NT2/D1 (cell line): ENCODE measurements around the gene CNPPD1.

Experiments used
- DNase-seq: peaks from one replicate; pipeline ENCODE4 v3.0.0-alpha.2; 2011; ENCODE audit warnings: low read depth, low spot score
- H3K27me3 ChIP-seq: 2 replicates; pipeline ENCODE4 v1.6.0; 2011; ENCODE audit warnings: mild to moderate bottlenecking; ENCODE audit not compliant: insufficient read length, insufficient read depth
- H3K36me3 ChIP-seq: 2 replicates; pipeline ENCODE4 v1.6.1; 2011; ENCODE audit warnings: mild to moderate bottlenecking, low read length, mixed read lengths; ENCODE audit not compliant: insufficient read depth, insufficient read length
- H3K4me1 ChIP-seq: 2 replicates; pipeline ENCODE4 v1.5.1; 2011; ENCODE audit not compliant: insufficient read depth, insufficient read length
- H3K4me3 ChIP-seq: 2 replicates; pipeline ENCODE4 v1.5.1; 2011; ENCODE audit warnings: low read depth; ENCODE audit not compliant: insufficient read length
- H3K9ac ChIP-seq: 2 replicates; pipeline ENCODE4 v1.6.0; 2011; ENCODE audit warnings: low read depth; ENCODE audit not compliant: insufficient read length
- H3K9me3 ChIP-seq: 2 replicates; pipeline ENCODE4 v1.5.1; 2011; ENCODE audit warnings: mild to moderate bottlenecking, low read length; ENCODE audit not compliant: insufficient read depth
- SUZ12 ChIP-seq: IDR thresholded peaks from 2 replicates; pipeline ENCODE4 v1.6.1; 2011; ENCODE audit not compliant: insufficient read length, insufficient read depth; ENCODE audit errors: extremely low read depth
- YY1 ChIP-seq: IDR thresholded peaks from 2 replicates; pipeline ENCODE4 v1.6.1; 2011; ENCODE audit not compliant: insufficient read length, insufficient read depth
- ZNF274 ChIP-seq: IDR thresholded peaks from 2 replicates; pipeline ENCODE4 v1.6.1; 2011; ENCODE audit warnings: mild to moderate bottlenecking, low read depth, low read length

Gene CNPPD1

GRCh38 chr2:219176818-219177551, at the start of gene CNPPD1:
Gene CNPPD1, minus strand, starts transcription at chr2:219176925. Its CDS starts 97 bp downstream, at chr2:219176828.
- Histone ChIP-seq H3K36me3 (peaks cover 60% of the 10 kb centered on the region), H3K4me1 (no peaks in the 10 kb centered on the region), H3K9me3 (no peaks in the 10 kb centered on the region), H3K9ac (peak within 1 kb of the TSS; percentile 92), H3K27me3 (no peaks in the 10 kb centered on the region), H3K4me3 (peak within 1 kb of the TSS; percentile 86)
- no peak for DNase-seq
- no peak for TF ChIP-seq YY1
- TF ChIP-seq ZNF274 = no peak
- TF ChIP-seq SUZ12 = no peak

- Histone ChIP-seq H3K27me3 (no peaks in the 10 kb centered on the region), H3K4me1 (peaks cover 7% of the 10 kb centered on the region), H3K9me3 (no peaks in the 10 kb centered on the region), H3K9ac (no peak overlapping the region), H3K36me3 (peaks cover 70% of the 10 kb centered on the region), H3K4me3 (no peak overlapping the region)
- no peak for TF ChIP-seq SUZ12
- TF ChIP-seq YY1 = no peak
- no peak for TF ChIP-seq ZNF274
- no peak for DNase-seq
These were observed 48.6 kb upstream of the CNPPD1 start for GRCh38 chr2:219225350-219225749.

DNA sequence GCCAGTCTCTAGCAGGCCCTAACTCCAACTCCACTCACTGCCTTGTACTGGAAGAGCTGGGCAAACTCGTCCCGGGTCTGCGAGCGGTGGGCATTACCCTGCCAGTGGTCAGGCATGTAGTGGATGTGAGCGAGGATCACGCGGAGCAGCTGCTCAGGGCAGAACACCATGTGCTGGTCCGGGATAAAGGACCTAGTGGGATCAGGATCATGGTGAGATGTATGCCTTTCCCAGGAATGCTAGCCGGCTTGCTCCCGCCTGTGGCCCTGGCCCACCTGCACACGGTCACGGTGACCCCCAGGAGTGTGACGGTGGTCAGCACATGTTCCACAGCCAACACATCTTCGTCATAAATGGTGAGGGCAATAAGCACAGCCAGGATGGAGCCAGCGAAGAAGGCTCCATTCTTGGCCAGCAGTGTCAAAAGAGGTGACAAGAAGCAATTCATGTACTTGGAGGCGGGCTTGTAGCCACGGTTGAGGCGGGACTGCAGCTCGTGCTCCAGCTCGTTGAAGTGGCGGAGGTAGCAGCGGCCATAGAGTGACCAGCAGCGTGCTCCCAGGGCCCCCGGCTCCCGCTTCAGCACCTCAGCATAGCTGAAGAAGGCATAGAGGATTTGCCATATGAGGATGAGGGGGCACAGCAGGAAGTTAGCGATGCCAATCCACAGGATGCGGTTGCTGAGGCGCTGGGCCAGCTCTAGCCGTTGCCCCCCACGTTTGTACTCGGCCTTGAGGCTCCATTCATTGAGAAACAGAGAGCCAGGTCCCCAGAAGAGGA, 47.3 kb upstream of the CNPPD1 start:
- Histone ChIP-seq H3K27me3 (no peaks in the 10 kb centered on the region), H3K36me3 (peaks cover 82% of the 10 kb centered on the region), H3K9ac (no peak overlapping the region), H3K4me3 (no peak overlapping the region), H3K9me3 (no peaks in the 10 kb centered on the region), H3K4me1 (peaks cover 9% of the 10 kb centered on the region)
- no peak for DNase-seq
- TF ChIP-seq YY1 (no peak), SUZ12 (no peak), ZNF274 (no peak)

DNA sequence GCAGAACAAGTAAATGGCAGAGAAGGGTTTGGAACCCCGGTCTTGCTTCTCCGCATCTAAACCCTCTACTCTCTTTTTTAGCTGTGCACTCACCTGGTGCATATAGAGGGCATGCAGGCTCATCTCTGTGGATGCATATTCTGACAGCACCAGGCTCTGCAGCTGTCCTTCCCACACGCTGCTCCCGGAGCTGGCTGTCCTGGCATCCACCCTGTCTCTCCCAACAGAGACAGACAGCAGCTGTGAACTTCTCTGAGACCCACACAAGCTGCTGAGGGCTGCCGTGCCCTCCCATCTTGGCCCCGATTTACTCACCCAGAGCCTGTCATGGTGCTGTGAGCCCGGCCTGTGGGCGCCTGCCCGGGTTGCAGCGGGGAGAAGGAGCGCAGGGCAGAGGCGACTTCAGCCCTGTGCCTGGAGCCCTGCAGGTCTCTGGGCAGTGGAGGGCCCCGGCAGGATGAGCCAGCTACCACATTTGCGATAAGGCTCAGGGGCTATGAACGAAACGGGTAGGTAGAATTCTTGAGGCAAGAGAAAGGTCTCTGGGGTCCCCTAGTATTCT, 45.3 kb upstream of the CNPPD1 start:
- H3K9me3 ChIP-seq = no peaks in the 10 kb centered on the region
- no peak for DNase-seq
- H3K9ac ChIP-seq = no peak overlapping the region
- H3K27me3 ChIP-seq = no peaks in the 10 kb centered on the region
- no peak for TF ChIP-seq SUZ12
- TF ChIP-seq YY1 = no peak
- peaks cover 78% of the 10 kb centered on the region for H3K36me3 ChIP-seq
- H3K4me3 ChIP-seq = no peak overlapping the region
- peaks cover 2% of the 10 kb centered on the region for H3K4me1 ChIP-seq

DNA sequence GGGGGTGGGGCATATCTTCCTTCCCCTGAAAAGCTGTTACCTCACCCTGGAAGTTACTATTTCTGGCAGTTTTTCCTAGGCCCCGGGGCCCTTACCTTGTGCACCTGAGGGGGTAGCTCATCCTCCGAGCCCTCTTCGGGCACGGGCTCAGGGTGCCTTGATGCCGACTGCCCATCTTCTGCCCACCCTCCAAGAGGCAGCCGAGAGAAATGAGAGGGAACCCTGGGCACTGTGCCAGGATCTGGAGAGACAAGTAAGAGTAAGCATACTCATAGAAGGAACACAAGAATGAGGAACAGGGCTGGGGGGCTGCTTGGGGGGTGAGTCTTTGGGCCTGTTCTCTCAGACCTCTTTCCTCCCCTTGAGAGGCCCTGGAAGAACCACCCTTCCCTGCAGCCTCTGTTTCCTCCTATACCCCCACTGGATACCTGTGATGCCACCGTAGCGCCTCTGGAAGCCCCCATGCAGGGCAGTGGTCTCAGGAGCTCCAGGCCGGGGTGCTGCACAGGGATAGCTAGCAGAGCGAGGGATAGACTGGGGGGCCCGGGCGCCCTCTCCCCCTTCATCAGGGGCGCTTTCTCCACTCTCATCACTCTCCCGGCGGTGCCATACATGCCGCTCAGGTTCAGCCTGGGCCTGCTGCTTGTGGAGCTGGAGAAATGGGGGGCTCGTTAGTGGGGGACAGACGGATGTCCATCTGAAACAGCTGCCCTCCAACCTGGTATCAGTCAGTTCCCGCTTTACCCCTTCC, 44.1 kb upstream of the CNPPD1 start:
- Histone ChIP-seq H3K4me1 (peaks cover 10% of the 10 kb centered on the region), H3K9me3 (no peaks in the 10 kb centered on the region), H3K4me3 (no peak overlapping the region), H3K27me3 (no peaks in the 10 kb centered on the region), H3K36me3 (peaks cover 78% of the 10 kb centered on the region), H3K9ac (no peak overlapping the region)
- DNase-seq = no peak
- TF ChIP-seq ZNF274 = no peak
- no peak for TF ChIP-seq YY1
- no peak for TF ChIP-seq SUZ12

- Histone ChIP-seq H3K4me3 (no peak overlapping the region), H3K4me1 (peaks cover 10% of the 10 kb centered on the region), H3K36me3 (peaks cover 78% of the 10 kb centered on the region), H3K9me3 (no peaks in the 10 kb centered on the region), H3K9ac (no peak overlapping the region), H3K27me3 (no peaks in the 10 kb centered on the region)
- no peak for DNase-seq
- no peak for TF ChIP-seq ZNF274
- TF ChIP-seq SUZ12 = no peak
- TF ChIP-seq YY1 = no peak
These were observed 43.2 kb upstream of the CNPPD1 start for GRCh38 chr2:219219784-219220532.
